CD4-positive, alpha-beta T cell (primary cell): Measurements from ENCODE around the gene FBXO7. TPM values are rescaled to one million over a fixed set of nuclear protein-coding genes. Genes with fewer than 3 reads are reported as not detected.

ENCODE experiments used
- ATAC-seq: fragments of 200-7000 bp; cut with Tn5 transposase; one replicate; pipeline ENCODE4 v1.10.0; 2022; ENCODE audit warnings: mild to moderate bottlenecking; ENCODE audit not compliant: poor library complexity
- CTCF ChIA-PET: fragments of 350-600 bp; sonication (Branson Sonifier 250); formaldehyde crosslinking; loops from one replicate; lab custom pipeline; 2021; ENCODE audit warnings: antibody characterized with exemption, inconsistent platforms; lab: Charles Lee
- POLR2A ChIA-PET: fragments of 350-600 bp; sonication (Branson Sonifier 250); formaldehyde crosslinking; loops from one replicate; lab custom pipeline; 2021; ENCODE audit warnings: antibody characterized with exemption, inconsistent platforms; lab: Charles Lee
- DNase-seq, 14 experiments: peaks; one replicate each; pipeline ENCODE4 v3.0.0-alpha.2; 2013 to 2020; ENCODE audit warnings: mixed read lengths in 2 of 14
- H3K27ac ChIP-seq, 2 donors: one replicate each; pipeline versions ENCODE4 v1.5.1 to v1.7.0; 2013; ENCODE audit warnings: low read length in 2 of 2, low read depth in 1 of 2, mild to moderate bottlenecking in 1 of 2
- H3K27me3 ChIP-seq, 2 experiments: 1 replicate in 1 of 2; 2 replicates in 1 of 2; pipeline versions ENCODE4 v1.6.1 to v1.7.0; 2013; ENCODE audit warnings: low read length in 2 of 2, control low read depth in 1 of 2, mild to moderate bottlenecking in 1 of 2, moderate library complexity in 1 of 2; ENCODE audit not compliant: insufficient read depth in 2 of 2, control insufficient read depth in 1 of 2
- H3K36me3 ChIP-seq: one replicate; pipeline ENCODE4 v1.6.1; 2013; ENCODE audit warnings: low read length, control low read depth; ENCODE audit not compliant: insufficient read depth
- H3K4me1 ChIP-seq: one replicate; pipeline ENCODE4 v1.6.1; 2013; ENCODE audit warnings: low read length, control low read depth; ENCODE audit not compliant: insufficient read depth
- H3K4me3 ChIP-seq: one replicate; pipeline ENCODE4 v1.5.1; 2013; ENCODE audit warnings: mild to moderate bottlenecking, low read length, moderate library complexity
- H3K9me3 ChIP-seq, 2 experiments: 1 replicate in 1 of 2; 2 replicates in 1 of 2; pipeline versions ENCODE4 v1.6.1 to v1.7.0; 2013; ENCODE audit warnings: low read length in 2 of 2, mild to moderate bottlenecking in 2 of 2, control low read depth in 1 of 2, moderate library complexity in 1 of 2; ENCODE audit not compliant: control insufficient read depth in 1 of 2, insufficient read depth in 1 of 2
- H3K27ac Mint-ChIP-seq: one replicate; pipeline ENCODE4 v1.8.0; 2020; ENCODE audit warnings: mixed read lengths
- H3K27me3 Mint-ChIP-seq: one replicate; pipeline ENCODE4 v1.8.0; 2021; ENCODE audit warnings: mixed read lengths
- H3K36me3 Mint-ChIP-seq: one replicate; pipeline ENCODE4 v1.8.0; 2021; ENCODE audit warnings: low read depth, mixed read lengths
- H3K4me1 Mint-ChIP-seq: one replicate; pipeline ENCODE4 v1.8.0; 2021; ENCODE audit warnings: low read depth, mixed read lengths
- H3K4me3 Mint-ChIP-seq: one replicate; pipeline ENCODE4 v1.8.0; 2020; ENCODE audit warnings: mild to moderate bottlenecking, mixed read lengths
- H3K9me3 Mint-ChIP-seq: one replicate; pipeline ENCODE4 v1.8.0; 2020; ENCODE audit warnings: mixed read lengths
- CTCF ChIP-seq: fragments of 200-600 bp; IDR thresholded peaks from one replicate; pipeline ENCODE4 v1.8.0; 2022; ENCODE audit warnings: antibody characterized with exemption, mild to moderate bottlenecking
- intact Hi-C, 2 experiments: fragments of 100-400 bp; cut with DNase I in 1 of 2; cut with micrococcal nuclease in 1 of 2; formaldehyde crosslinking; loops; one replicate each; pipeline versions ENCODE4 v1.15.1 to v1.9.0; 2023 to 2025; cut with DNase I, micrococcal nuclease
- total RNA-seq, 174 experiments: library from RNA in 2 of 174; stranded (reverse) in 2 of 174; gene quantifications; one replicate each; pipeline ENCODE4 v1.2.3 and lab custom pipeline; 2021 to 2026

The FBXO7 gene
- total RNA-seq, 2 experiments from 2014 or later, result 161 to 169 TPM

DNA sequence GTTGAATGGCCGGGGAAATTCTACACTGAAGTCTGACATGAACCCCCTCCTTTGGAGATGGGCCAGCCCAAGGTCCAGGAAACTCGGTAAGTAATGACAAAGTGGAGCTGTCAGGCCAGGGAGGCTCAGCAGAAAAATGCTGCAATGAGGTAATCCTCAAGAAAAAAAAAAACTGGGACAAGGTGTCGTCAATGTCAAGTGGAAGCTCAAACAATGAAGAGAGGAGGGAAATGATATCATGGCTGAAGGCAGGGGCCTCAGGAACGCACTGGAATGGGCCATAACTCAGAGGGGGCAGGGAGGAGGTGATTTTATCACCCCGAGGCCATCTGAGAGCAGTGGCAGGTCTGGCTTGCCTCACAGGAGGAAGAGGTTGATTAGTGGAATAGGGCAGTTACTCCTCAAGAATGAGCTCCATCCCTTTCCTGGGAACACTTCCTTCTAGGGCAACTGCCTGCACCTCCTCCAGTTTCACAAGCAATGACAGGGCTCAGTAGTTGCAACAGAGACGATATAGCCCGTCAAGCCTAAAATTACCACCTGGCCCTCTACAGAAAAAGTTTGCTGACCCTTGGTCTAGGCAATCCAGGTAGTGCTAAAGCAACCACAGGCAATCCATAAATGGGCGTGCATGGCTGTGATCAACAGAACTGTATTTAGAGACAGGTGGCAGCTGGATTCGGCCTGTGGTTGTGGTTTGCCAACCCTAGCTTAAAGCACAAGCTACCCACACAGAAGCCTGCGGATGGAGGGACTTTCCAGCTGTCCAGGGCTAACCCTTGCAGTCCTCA is 65.2 kb downstream of the FBXO7 start:
- no peaks in the 10 kb centered on the region for H3K36me3 ChIP-seq
- no peaks in the 10 kb centered on the region for H3K4me1 Mint-ChIP-seq
- H3K27ac ChIP-seq, result no peak overlapping the region
- no peaks in the 10 kb centered on the region for H3K36me3 Mint-ChIP-seq
- DNase-seq (no peak), ATAC-seq (no peak)
- intact Hi-C loops, result no loop called here
- ChIA-PET CTCF (no interaction called here), POLR2A (no interaction called here)
- no peaks in the 10 kb centered on the region for H3K9me3 ChIP-seq
- no peak overlapping the region for H3K27ac Mint-ChIP-seq
- H3K4me3 ChIP-seq, result no peak overlapping the region
- H3K9me3 Mint-ChIP-seq, result no peaks in the 10 kb centered on the region
- H3K27me3 Mint-ChIP-seq, result no peaks in the 10 kb centered on the region
- H3K4me3 Mint-ChIP-seq, result no peak overlapping the region
- TF ChIP-seq CTCF, result no peak
- no peaks in the 10 kb centered on the region for H3K4me1 ChIP-seq
- peaks cover 0 to 2% of the 10 kb centered on the region in 2 experiments for H3K27me3 ChIP-seq

DNA sequence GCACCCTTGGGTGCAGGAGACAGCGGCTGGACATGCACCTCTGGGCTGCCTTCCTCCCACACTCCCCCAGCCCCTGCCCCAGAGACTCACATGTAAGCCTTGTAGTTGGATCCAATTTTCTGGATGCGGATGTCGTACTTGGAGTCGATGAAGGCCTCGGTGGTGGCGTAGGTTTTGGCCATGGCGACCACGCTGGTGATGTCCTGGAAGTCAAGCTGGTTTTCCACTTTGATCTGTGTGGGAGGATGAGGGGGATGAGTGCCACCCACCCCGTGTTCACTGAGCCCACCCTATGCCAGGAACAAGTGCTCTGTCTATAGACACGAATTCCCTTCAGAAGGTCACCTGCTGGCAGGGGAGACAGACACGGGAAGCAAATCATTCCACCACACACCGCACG is 66.9 kb downstream of the FBXO7 start:
- H3K27ac Mint-ChIP-seq, result no peak overlapping the region
- CTCF ChIA-PET, result no interaction called here
- H3K27ac ChIP-seq, result no peak overlapping the region
- ATAC-seq (no peak), DNase-seq (no peak)
- H3K4me1 Mint-ChIP-seq, result no peaks in the 10 kb centered on the region
- no peak for TF ChIP-seq CTCF
- H3K27me3 Mint-ChIP-seq, result peaks cover 4% of the 10 kb centered on the region
- H3K36me3 ChIP-seq, result no peaks in the 10 kb centered on the region
- intact Hi-C loops, result no loop called here
- no peaks in the 10 kb centered on the region for H3K4me1 ChIP-seq
- peaks cover 0 to 2% of the 10 kb centered on the region in 2 experiments for H3K27me3 ChIP-seq
- POLR2A ChIA-PET, result no interaction called here
- H3K4me3 ChIP-seq, result no peak overlapping the region
- no peak overlapping the region for H3K4me3 Mint-ChIP-seq
- H3K9me3 Mint-ChIP-seq, result no peaks in the 10 kb centered on the region
- H3K9me3 ChIP-seq, result no peaks in the 10 kb centered on the region
- H3K36me3 Mint-ChIP-seq, result no peaks in the 10 kb centered on the region

DNA sequence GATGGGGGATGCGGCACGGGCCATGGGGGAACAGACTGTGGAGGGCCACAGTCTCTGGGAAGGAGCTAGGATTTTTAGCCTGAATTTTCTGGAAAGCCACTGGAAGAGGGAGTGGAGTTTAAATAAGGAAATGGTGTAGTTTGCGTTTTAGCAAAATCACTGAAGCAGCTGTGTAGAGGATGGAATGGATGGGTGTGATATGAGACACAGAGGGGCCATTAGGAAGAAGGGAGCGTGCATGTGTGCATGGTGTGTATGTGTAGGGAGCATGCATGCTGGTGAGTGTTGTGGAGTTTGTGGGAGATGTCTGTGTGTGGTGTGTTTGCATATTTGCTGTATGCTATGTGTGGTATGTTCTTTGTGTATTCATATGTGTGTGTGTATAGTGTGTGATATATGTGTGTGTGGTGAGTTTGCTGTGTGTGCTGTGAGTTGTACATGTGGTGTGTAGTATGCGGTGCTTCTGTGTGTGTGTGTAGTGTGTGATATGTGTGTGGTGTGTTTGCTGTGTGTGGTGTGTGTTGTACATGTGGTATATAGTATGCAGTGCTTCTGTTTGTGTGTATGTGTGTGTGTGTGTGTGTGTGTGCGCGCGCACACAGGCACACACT is 67.6 kb downstream of the FBXO7 start:
- ATAC-seq (no peak), DNase-seq (no peak)
- Histone ChIP-seq H3K36me3 (no peaks in the 10 kb centered on the region), H3K4me3 (no peak overlapping the region), H3K27me3 (peaks cover 0 to 2% of the 10 kb centered on the region in 2 experiments), H3K9me3 (no peaks in the 10 kb centered on the region), H3K27ac (no peak overlapping the region), H3K4me1 (no peaks in the 10 kb centered on the region)
- POLR2A ChIA-PET, result no interaction called here
- intact Hi-C loops, result no loop called here
- no peak overlapping the region for H3K27ac Mint-ChIP-seq
- H3K36me3 Mint-ChIP-seq, result no peaks in the 10 kb centered on the region
- H3K9me3 Mint-ChIP-seq, result no peaks in the 10 kb centered on the region
- CTCF ChIA-PET, result no interaction called here
- no peak for TF ChIP-seq CTCF
- H3K27me3 Mint-ChIP-seq, result peaks cover 4% of the 10 kb centered on the region
- no peaks in the 10 kb centered on the region for H3K4me1 Mint-ChIP-seq
- no peak overlapping the region for H3K4me3 Mint-ChIP-seq
